CD4-positive, alpha-beta T cell (primary cell): ENCODE measurements around the gene SERPINB5. TPM values are rescaled to one million over a fixed set of nuclear protein-coding genes. Genes with fewer than 3 reads are reported as not detected.

ENCODE experiments used
- ATAC-seq: fragments of 200-7000 bp; cut with Tn5 transposase; one replicate; pipeline ENCODE4 v1.10.0; 2022; ENCODE audit warnings: mild to moderate bottlenecking; ENCODE audit not compliant: poor library complexity
- CTCF ChIA-PET: fragments of 350-600 bp; sonication (Branson Sonifier 250); formaldehyde crosslinking; loops from one replicate; lab custom pipeline; 2021; ENCODE audit warnings: antibody characterized with exemption, inconsistent platforms; lab: Charles Lee
- POLR2A ChIA-PET: fragments of 350-600 bp; sonication (Branson Sonifier 250); formaldehyde crosslinking; loops from one replicate; lab custom pipeline; 2021; ENCODE audit warnings: antibody characterized with exemption, inconsistent platforms; lab: Charles Lee
- DNase-seq, 14 experiments: peaks; one replicate each; pipeline ENCODE4 v3.0.0-alpha.2; 2013 to 2020; ENCODE audit warnings: mixed read lengths in 2 of 14
- H3K27ac ChIP-seq, 2 donors: one replicate each; pipeline versions ENCODE4 v1.5.1 to v1.7.0; 2013; ENCODE audit warnings: low read length in 2 of 2, low read depth in 1 of 2, mild to moderate bottlenecking in 1 of 2
- H3K27me3 ChIP-seq, 2 experiments: 1 replicate in 1 of 2; 2 replicates in 1 of 2; pipeline versions ENCODE4 v1.6.1 to v1.7.0; 2013; ENCODE audit warnings: low read length in 2 of 2, control low read depth in 1 of 2, mild to moderate bottlenecking in 1 of 2, moderate library complexity in 1 of 2; ENCODE audit not compliant: insufficient read depth in 2 of 2, control insufficient read depth in 1 of 2
- H3K36me3 ChIP-seq: one replicate; pipeline ENCODE4 v1.6.1; 2013; ENCODE audit warnings: low read length, control low read depth; ENCODE audit not compliant: insufficient read depth
- H3K4me1 ChIP-seq: one replicate; pipeline ENCODE4 v1.6.1; 2013; ENCODE audit warnings: low read length, control low read depth; ENCODE audit not compliant: insufficient read depth
- H3K4me3 ChIP-seq: one replicate; pipeline ENCODE4 v1.5.1; 2013; ENCODE audit warnings: mild to moderate bottlenecking, low read length, moderate library complexity
- H3K9me3 ChIP-seq, 2 experiments: 1 replicate in 1 of 2; 2 replicates in 1 of 2; pipeline versions ENCODE4 v1.6.1 to v1.7.0; 2013; ENCODE audit warnings: low read length in 2 of 2, mild to moderate bottlenecking in 2 of 2, control low read depth in 1 of 2, moderate library complexity in 1 of 2; ENCODE audit not compliant: control insufficient read depth in 1 of 2, insufficient read depth in 1 of 2
- H3K27ac Mint-ChIP-seq: one replicate; pipeline ENCODE4 v1.8.0; 2020; ENCODE audit warnings: mixed read lengths
- H3K27me3 Mint-ChIP-seq: one replicate; pipeline ENCODE4 v1.8.0; 2021; ENCODE audit warnings: mixed read lengths
- H3K36me3 Mint-ChIP-seq: one replicate; pipeline ENCODE4 v1.8.0; 2021; ENCODE audit warnings: low read depth, mixed read lengths
- H3K4me1 Mint-ChIP-seq: one replicate; pipeline ENCODE4 v1.8.0; 2021; ENCODE audit warnings: low read depth, mixed read lengths
- H3K4me3 Mint-ChIP-seq: one replicate; pipeline ENCODE4 v1.8.0; 2020; ENCODE audit warnings: mild to moderate bottlenecking, mixed read lengths
- H3K9me3 Mint-ChIP-seq: one replicate; pipeline ENCODE4 v1.8.0; 2020; ENCODE audit warnings: mixed read lengths
- intact Hi-C, 2 experiments: fragments of 100-400 bp; cut with DNase I in 1 of 2; cut with micrococcal nuclease in 1 of 2; formaldehyde crosslinking; loops; one replicate each; pipeline versions ENCODE4 v1.15.1 to v1.9.0; 2023 to 2025; cut with DNase I, micrococcal nuclease
- total RNA-seq, 174 experiments: library from RNA in 2 of 174; stranded (reverse) in 2 of 174; gene quantifications; one replicate each; pipeline ENCODE4 v1.2.3 and lab custom pipeline; 2021 to 2026
- TF ChIP-seq, protein P1 (sequence below): fragments of 200-600 bp; IDR thresholded peaks from one replicate; pipeline ENCODE4 v1.8.0; 2022; ENCODE audit warnings: antibody characterized with exemption, mild to moderate bottlenecking

SERPINB5 gene
- total RNA-seq, 2 experiments from 2014 or later = not detected

DNA sequence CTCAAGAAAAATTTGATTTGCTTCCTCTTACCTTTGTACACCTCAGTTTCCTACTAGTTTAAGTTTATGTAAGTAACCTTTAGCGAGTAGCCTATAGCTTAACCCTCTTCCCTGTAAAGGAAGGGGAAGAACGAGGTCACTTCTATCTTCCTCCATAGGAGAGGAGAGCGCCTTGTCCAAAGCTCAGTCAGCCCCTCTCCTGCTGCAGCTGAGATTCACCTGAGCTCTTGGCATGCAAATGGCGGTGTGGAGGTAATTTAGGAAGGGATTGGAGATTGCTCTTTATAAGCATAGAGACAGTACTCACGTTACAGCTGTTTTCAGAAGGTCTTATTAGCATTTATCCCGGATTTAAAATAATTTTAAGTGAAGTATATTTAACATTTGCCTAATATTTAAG, 37.6 kb downstream of the SERPINB5 start:
- intact Hi-C loops = no loop called here
- Mint-ChIP-seq H3K4me3 (no peak overlapping the region), H3K36me3 (no peaks in the 10 kb centered on the region), H3K27me3 (peaks cover 42% of the 10 kb centered on the region), H3K27ac (no peak overlapping the region), H3K4me1 (peaks cover 5% of the 10 kb centered on the region), H3K9me3 (no peaks in the 10 kb centered on the region)
- DNase-seq (no peak), ATAC-seq (no peak)
- ChIA-PET POLR2A (no interaction called here), CTCF (no interaction called here)
- peaks cover 3 to 7% of the 10 kb centered on the region in 2 experiments for H3K27me3 ChIP-seq
- H3K9me3 ChIP-seq = no peaks in the 10 kb centered on the region
- no peak overlapping the region for H3K4me3 ChIP-seq
- H3K36me3 ChIP-seq = no peaks in the 10 kb centered on the region
- TF ChIP-seq, protein P1, sequence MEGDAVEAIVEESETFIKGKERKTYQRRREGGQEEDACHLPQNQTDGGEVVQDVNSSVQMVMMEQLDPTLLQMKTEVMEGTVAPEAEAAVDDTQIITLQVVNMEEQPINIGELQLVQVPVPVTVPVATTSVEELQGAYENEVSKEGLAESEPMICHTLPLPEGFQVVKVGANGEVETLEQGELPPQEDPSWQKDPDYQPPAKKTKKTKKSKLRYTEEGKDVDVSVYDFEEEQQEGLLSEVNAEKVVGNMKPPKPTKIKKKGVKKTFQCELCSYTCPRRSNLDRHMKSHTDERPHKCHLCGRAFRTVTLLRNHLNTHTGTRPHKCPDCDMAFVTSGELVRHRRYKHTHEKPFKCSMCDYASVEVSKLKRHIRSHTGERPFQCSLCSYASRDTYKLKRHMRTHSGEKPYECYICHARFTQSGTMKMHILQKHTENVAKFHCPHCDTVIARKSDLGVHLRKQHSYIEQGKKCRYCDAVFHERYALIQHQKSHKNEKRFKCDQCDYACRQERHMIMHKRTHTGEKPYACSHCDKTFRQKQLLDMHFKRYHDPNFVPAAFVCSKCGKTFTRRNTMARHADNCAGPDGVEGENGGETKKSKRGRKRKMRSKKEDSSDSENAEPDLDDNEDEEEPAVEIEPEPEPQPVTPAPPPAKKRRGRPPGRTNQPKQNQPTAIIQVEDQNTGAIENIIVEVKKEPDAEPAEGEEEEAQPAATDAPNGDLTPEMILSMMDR = no peak
- H3K4me1 ChIP-seq = no peaks in the 10 kb centered on the region
- H3K27ac ChIP-seq = no peak overlapping the region

DNA sequence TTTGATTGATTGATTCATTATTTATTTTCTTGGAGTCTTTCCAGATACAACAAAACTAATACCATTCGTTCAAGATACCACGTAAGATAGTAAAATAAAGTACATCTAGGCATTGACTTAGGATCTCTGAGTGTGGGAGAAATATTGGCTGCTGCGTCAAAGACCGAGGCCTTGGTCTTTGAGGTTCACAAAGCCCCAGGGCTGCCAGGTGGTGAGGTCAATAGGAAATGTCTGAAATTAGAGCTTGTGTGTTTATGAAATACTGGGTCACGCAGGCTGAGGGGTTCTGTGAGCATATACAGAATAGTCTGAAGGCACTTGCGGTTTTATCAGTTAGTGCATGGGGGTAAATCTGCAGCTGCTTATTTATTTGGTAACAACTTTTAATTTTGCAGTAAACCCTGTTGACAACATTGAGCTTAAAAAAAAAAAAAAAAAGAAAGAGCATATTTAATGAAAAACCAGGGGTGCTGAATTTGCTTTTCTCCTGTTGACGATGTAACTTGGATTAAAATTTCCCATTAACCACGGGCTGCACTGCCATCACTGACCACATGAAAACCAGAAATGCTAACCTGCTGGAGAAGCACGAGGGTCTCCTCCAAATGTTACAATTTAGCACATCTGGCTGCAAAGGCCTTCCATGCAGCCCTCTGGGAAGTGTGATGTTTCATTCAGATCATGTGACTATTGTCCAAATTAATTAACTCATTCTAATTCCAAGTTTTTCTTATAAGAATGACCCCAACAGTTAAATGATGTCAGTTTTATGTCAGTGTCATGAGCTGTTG, 38.3 kb downstream of the SERPINB5 start:
- POLR2A ChIA-PET = no interaction called here
- no peak overlapping the region for H3K4me3 ChIP-seq
- intact Hi-C loops = no loop called here
- Mint-ChIP-seq H3K4me3 (no peak overlapping the region), H3K27ac (no peak overlapping the region), H3K36me3 (no peaks in the 10 kb centered on the region), H3K4me1 (peaks cover 5% of the 10 kb centered on the region), H3K9me3 (no peaks in the 10 kb centered on the region), H3K27me3 (peaks cover 38% of the 10 kb centered on the region)
- TF ChIP-seq, protein P1 = no peak
- no peaks in the 10 kb centered on the region for H3K4me1 ChIP-seq
- CTCF ChIA-PET = no interaction called here
- H3K27me3 ChIP-seq = peaks cover 3 to 7% of the 10 kb centered on the region in 2 experiments
- ATAC-seq (no peak), DNase-seq (no peak)
- no peaks in the 10 kb centered on the region for H3K9me3 ChIP-seq
- no peaks in the 10 kb centered on the region for H3K36me3 ChIP-seq
- no peak overlapping the region for H3K27ac ChIP-seq

DNA sequence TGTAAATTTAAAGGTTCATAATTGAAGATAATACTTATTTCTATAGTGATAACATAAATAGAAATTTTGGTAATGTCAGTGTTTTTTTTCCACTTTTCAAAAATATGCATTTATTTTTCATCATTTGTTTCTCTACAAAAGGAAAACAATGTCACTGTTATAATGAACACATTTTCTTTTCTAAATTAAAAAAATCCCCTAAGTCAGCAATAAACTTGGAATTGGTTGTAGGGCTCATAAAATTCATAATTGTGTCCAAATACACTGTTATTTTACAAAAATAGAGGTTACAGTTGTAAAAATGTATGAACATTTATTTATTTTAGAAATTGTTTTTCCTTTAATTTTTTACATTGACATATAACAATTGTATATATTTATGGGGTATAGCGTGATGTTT, 39.0 kb downstream of the SERPINB5 start:
- DNase-seq (no peak), ATAC-seq (no peak)
- Histone ChIP-seq H3K4me1 (no peaks in the 10 kb centered on the region), H3K27me3 (peaks cover 1 to 5% of the 10 kb centered on the region in 2 experiments), H3K36me3 (no peaks in the 10 kb centered on the region), H3K4me3 (no peak overlapping the region), H3K27ac (no peak overlapping the region), H3K9me3 (no peaks in the 10 kb centered on the region)
- peaks cover 5% of the 10 kb centered on the region for H3K4me1 Mint-ChIP-seq
- no peaks in the 10 kb centered on the region for H3K36me3 Mint-ChIP-seq
- TF ChIP-seq, protein P1 = no peak
- no peaks in the 10 kb centered on the region for H3K9me3 Mint-ChIP-seq
- no peak overlapping the region for H3K27ac Mint-ChIP-seq
- no peak overlapping the region for H3K4me3 Mint-ChIP-seq
- POLR2A ChIA-PET = no interaction called here
- CTCF ChIA-PET = no interaction called here
- intact Hi-C loops = no loop called here
- peaks cover 35% of the 10 kb centered on the region for H3K27me3 Mint-ChIP-seq
